ENCODE data around the gene COL7A1. TPM values are rescaled to one million over a fixed set of nuclear protein-coding genes. Genes with fewer than 3 reads are reported as not detected.

The COL7A1 gene
- total and polyA plus RNA-seq, 4 donors, result 4.3 to 18.7 (median 8.5) TPM

GRCh38 chr3:48573973-48574585 lies 21.1 kb downstream of the COL7A1 start:
- TF ChIP-seq, protein P1, sequence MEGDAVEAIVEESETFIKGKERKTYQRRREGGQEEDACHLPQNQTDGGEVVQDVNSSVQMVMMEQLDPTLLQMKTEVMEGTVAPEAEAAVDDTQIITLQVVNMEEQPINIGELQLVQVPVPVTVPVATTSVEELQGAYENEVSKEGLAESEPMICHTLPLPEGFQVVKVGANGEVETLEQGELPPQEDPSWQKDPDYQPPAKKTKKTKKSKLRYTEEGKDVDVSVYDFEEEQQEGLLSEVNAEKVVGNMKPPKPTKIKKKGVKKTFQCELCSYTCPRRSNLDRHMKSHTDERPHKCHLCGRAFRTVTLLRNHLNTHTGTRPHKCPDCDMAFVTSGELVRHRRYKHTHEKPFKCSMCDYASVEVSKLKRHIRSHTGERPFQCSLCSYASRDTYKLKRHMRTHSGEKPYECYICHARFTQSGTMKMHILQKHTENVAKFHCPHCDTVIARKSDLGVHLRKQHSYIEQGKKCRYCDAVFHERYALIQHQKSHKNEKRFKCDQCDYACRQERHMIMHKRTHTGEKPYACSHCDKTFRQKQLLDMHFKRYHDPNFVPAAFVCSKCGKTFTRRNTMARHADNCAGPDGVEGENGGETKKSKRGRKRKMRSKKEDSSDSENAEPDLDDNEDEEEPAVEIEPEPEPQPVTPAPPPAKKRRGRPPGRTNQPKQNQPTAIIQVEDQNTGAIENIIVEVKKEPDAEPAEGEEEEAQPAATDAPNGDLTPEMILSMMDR (IDR thresholded peaks at IDR 0.05; ENCODE audit: control extremely low read depth, extremely low read depth), result no peak
- H3K9ac ChIP-seq (ENCODE audit: insufficient read depth in 1 of 2, low read length in 2 of 2), result no peak overlapping the region
- H3K27me3 ChIP-seq (ENCODE audit: control insufficient read depth in 3 of 3, insufficient read depth in 3 of 3, low read length in 2 of 3), result no peaks in the 10 kb centered on the region
- no peak overlapping the region for H3K4me3 ChIP-seq
- ATAC-seq (ENCODE audit: insufficient read depth, low FRiP score) (no peak), DNase-seq (no peak)
- no peaks in the 10 kb centered on the region for H3K9me3 ChIP-seq (ENCODE audit: control insufficient read depth in 4 of 4, insufficient read depth in 3 of 4, low read length in 3 of 4)
- H3K4me1 ChIP-seq (ENCODE audit: control insufficient read depth in 5 of 5, insufficient read depth in 5 of 5, low read length in 5 of 5), result no peaks in the 10 kb centered on the region
- peaks cover 0 to 4% (median 0%) of the 10 kb centered on the region in 4 donors for H3K36me3 ChIP-seq (ENCODE audit: control insufficient read depth in 4 of 4, insufficient read depth in 4 of 4, low read length in 4 of 4)
- 93 to 95% methylated on average over 9 to 10 of the region's 10 CpGs for WGBS, 2 donors
- H3K27ac ChIP-seq (ENCODE audit: low read depth in 1 of 2, low read length in 1 of 2), result no peak overlapping the region

DNA sequence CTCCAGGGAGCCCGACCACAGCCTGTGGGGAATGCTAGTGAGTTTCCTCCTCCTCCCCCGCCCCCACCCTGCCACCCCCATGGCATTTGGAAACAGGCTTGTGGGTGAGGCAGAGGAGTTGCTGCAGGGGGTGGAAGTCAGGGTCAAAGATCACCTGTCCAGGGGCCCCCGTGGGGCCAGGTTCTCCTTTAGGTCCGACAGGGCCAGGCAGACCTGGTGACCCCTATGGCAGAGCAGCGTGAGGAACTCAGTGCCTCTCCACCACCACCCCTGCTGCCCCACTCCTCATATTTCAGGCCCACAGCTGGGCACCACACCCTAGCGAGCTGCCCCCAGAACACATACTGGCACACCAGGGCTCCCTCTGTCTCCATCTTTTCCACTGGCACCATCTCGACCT lies 22.6 kb downstream of the COL7A1 start:
- Histone ChIP-seq H3K27ac (ENCODE audit: low read depth in 1 of 2, low read length in 1 of 2) (no peak overlapping the region), H3K36me3 (ENCODE audit: control insufficient read depth in 4 of 4, insufficient read depth in 4 of 4, low read length in 4 of 4) (peaks cover 0 to 3% (median 0%) of the 10 kb centered on the region in 4 donors), H3K4me3 (no peak overlapping the region), H3K9me3 (ENCODE audit: control insufficient read depth in 4 of 4, insufficient read depth in 3 of 4, low read length in 3 of 4) (no peaks in the 10 kb centered on the region), H3K9ac (ENCODE audit: insufficient read depth in 1 of 2, low read length in 2 of 2) (no peak overlapping the region), H3K4me1 (ENCODE audit: control insufficient read depth in 5 of 5, insufficient read depth in 5 of 5, low read length in 5 of 5) (no peaks in the 10 kb centered on the region), H3K27me3 (ENCODE audit: control insufficient read depth in 3 of 3, insufficient read depth in 3 of 3, low read length in 2 of 3) (no peaks in the 10 kb centered on the region)
- ATAC-seq (ENCODE audit: insufficient read depth, low FRiP score), result no peak
- no peak for DNase-seq
- TF ChIP-seq, protein P1 (IDR thresholded peaks at IDR 0.05; ENCODE audit: control extremely low read depth, extremely low read depth), result no peak
- WGBS, 2 donors, result 82 to 89% methylated on average over 7 of the region's 7 CpGs

DNA sequence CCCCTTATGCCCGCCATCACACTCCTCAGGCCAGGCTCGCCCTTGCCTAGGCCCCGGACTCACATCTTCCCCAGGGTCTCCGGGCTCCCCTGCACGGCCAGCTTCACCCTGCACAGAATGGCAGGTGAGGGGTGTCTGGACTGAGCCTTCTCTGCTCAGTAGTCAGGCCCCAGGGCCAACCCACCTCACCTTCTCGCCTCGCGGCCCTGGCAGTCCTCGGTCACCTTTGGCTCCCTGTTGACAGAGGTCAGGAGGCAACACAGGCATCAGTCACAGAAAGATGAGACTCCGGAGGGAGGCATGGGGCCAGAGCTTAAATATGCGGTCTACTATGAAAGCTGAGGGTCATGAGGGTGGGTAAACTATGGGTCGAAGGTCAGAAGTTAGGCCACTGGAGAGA lies 23.2 kb downstream of the COL7A1 start:
- Histone ChIP-seq H3K4me3 (no peak overlapping the region), H3K9ac (ENCODE audit: insufficient read depth in 1 of 2, low read length in 2 of 2) (no peak overlapping the region), H3K9me3 (ENCODE audit: control insufficient read depth in 4 of 4, insufficient read depth in 3 of 4, low read length in 3 of 4) (no peaks in the 10 kb centered on the region), H3K36me3 (ENCODE audit: control insufficient read depth in 4 of 4, insufficient read depth in 4 of 4, low read length in 4 of 4) (no peaks in the 10 kb centered on the region), H3K27me3 (ENCODE audit: control insufficient read depth in 3 of 3, insufficient read depth in 3 of 3, low read length in 2 of 3) (no peaks in the 10 kb centered on the region), H3K4me1 (ENCODE audit: control insufficient read depth in 5 of 5, insufficient read depth in 5 of 5, low read length in 5 of 5) (no peaks in the 10 kb centered on the region), H3K27ac (ENCODE audit: low read depth in 1 of 2, low read length in 1 of 2) (no peak overlapping the region)
- DNase-seq, result no peak
- TF ChIP-seq, protein P1 (IDR thresholded peaks at IDR 0.05; ENCODE audit: control extremely low read depth, extremely low read depth), result no peak
- ATAC-seq (ENCODE audit: insufficient read depth, low FRiP score), result no peak
- WGBS, 2 donors, result 87 to 94% methylated on average over 12 of the region's 12 CpGs

All from lung (tissue), 12 donors.